ENCODE results near the gene SMPD3. TPM values are rescaled to one million over a fixed set of nuclear protein-coding genes. Genes with fewer than 3 reads are reported as not detected.

Gene SMPD3
- total RNA-seq, 1 experiment from 2014 or later: 0.89 TPM

DNA sequence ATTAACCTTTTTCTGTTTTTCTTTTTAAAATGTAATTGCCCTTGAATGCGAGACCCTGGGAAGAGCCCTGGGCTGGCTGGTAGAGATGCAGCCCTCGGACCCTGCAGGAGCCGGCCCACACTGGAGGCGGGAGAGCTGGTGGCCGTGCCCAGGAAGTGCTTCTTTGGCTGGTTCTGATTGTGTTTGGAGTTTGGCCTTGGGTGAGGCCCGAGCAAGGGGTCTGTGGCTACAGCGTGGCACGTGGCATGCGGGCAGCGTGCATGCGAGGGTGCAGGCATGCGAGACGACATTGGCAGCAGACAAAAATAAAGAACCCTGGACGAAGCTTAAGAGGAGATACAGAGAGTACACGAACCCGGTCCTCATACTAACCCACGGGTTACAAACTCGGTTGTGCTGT, 87.8 kb downstream of the SMPD3 start:
- Histone ChIP-seq H3K9me3 (ENCODE audit: control insufficient read depth in 1 of 2, insufficient read depth in 1 of 2, low read depth in 1 of 2, low read length in 2 of 2) (no peaks in the 10 kb centered on the region), H3K27ac (ENCODE audit: low read depth, low read length) (no peak overlapping the region), H3K79me2 (ENCODE audit: insufficient read depth, low read length) (no peaks in the 10 kb centered on the region), H4K20me1 (ENCODE audit: insufficient read depth) (no peaks in the 10 kb centered on the region), H3K27me3 (ENCODE audit: insufficient read depth, low read length) (no peaks in the 10 kb centered on the region), H3K4me2 (ENCODE audit: low read length) (no peak overlapping the region), H3K4me3 (replicated peaks in 1 of 2; ENCODE audit: low read depth in 1 of 2, low read length in 2 of 2) (no peak overlapping the region), H3K36me3 (ENCODE audit: control insufficient read depth in 1 of 2, insufficient read depth in 2 of 2, low read length in 2 of 2) (peaks cover 0 to 4% of the 10 kb centered on the region in 2 experiments; a peak in 1 of 4 replicates), H3K9me2 (ENCODE audit: insufficient read depth) (no peaks in the 10 kb centered on the region), H3K9ac (ENCODE audit: low read length) (no peak overlapping the region), H2AFZ (ENCODE audit: low read depth, low read length, poor library complexity, severe bottlenecking) (no peak overlapping the region), H3K4me1 (ENCODE audit: control insufficient read depth in 1 of 2, insufficient read depth in 2 of 2, low read length in 2 of 2) (peaks cover 0 to 3% of the 10 kb centered on the region in 2 experiments; a peak in 1 of 4 replicates)
- ATAC-seq: no peak
- intact Hi-C loops (cut with micrococcal nuclease): no loop called here
- DNase-seq (ENCODE audit: low read depth, low spot score): no peak
- RAD21 ChIA-PET (ENCODE audit: low non-redundant PET in 1 of 2, low total read pairs in 2 of 2, uncharacterized antibody in 2 of 2, unreplicated experiment in 2 of 2): no interaction called here
- BruUV-seq (replicated peaks): no TSS peak
- TF ChIP-seq EZH2 (IDR thresholded peaks at IDR 0.05): no peak
- TF ChIP-seq SRF (IDR thresholded peaks at IDR 0.05; ENCODE audit: low read depth): no peak
- TF ChIP-seq ZBTB33 (IDR thresholded peaks at IDR 0.05; ENCODE audit: extremely low read depth, insufficient replicate concordance, low read length): no peak
- TF ChIP-seq JUND (IDR thresholded peaks at IDR 0.05): no peak
- TF ChIP-seq, protein P1, sequence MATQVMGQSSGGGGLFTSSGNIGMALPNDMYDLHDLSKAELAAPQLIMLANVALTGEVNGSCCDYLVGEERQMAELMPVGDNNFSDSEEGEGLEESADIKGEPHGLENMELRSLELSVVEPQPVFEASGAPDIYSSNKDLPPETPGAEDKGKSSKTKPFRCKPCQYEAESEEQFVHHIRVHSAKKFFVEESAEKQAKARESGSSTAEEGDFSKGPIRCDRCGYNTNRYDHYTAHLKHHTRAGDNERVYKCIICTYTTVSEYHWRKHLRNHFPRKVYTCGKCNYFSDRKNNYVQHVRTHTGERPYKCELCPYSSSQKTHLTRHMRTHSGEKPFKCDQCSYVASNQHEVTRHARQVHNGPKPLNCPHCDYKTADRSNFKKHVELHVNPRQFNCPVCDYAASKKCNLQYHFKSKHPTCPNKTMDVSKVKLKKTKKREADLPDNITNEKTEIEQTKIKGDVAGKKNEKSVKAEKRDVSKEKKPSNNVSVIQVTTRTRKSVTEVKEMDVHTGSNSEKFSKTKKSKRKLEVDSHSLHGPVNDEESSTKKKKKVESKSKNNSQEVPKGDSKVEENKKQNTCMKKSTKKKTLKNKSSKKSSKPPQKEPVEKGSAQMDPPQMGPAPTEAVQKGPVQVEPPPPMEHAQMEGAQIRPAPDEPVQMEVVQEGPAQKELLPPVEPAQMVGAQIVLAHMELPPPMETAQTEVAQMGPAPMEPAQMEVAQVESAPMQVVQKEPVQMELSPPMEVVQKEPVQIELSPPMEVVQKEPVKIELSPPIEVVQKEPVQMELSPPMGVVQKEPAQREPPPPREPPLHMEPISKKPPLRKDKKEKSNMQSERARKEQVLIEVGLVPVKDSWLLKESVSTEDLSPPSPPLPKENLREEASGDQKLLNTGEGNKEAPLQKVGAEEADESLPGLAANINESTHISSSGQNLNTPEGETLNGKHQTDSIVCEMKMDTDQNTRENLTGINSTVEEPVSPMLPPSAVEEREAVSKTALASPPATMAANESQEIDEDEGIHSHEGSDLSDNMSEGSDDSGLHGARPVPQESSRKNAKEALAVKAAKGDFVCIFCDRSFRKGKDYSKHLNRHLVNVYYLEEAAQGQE (IDR thresholded peaks at IDR 0.05; ENCODE audit: low read depth): no peak
- no peak for TF ChIP-seq SP1 (IDR thresholded peaks at IDR 0.05; ENCODE audit: low read depth)
- no peak for TF ChIP-seq RAD21 (IDR thresholded peaks at IDR 0.05; ENCODE audit: low read depth)
- CTCF ChIA-PET: interaction anchor here (0.6 kb wide), 1 partner anchor 170 kb away, joined by 3 read pairs; no protein-coding TSS in a partner anchor
- POLR2A ChIA-PET: no interaction called here

Measured in HCT116 (cell line).